Stomach (tissue), 4 donors: ENCODE data around the gene SLC24A4.

Experiments
- CTCF ChIP-seq, 7 experiments: fragments of 450-650 bp in 4 of 7; fragments of 200-600 bp in 3 of 7; sonication (generic) in 3 of 7; IDR thresholded peaks; one replicate each; pipeline ENCODE4 v1.5.1; 2016 to 2019; ENCODE audit warnings: antibody characterized with exemption in 7 of 7, control low read depth in 2 of 7, mild to moderate bottlenecking in 1 of 7
- EP300 ChIP-seq: sonication (generic); formaldehyde crosslinking; IDR thresholded peaks from one replicate; pipeline ENCODE4 v1.6.1; 2017; ENCODE audit warnings: antibody characterized with exemption
- POLR2A ChIP-seq, 4 donors: fragments of 450-650 bp; IDR thresholded peaks; one replicate each; pipeline ENCODE4 v1.6.1; 2016; ENCODE audit warnings: antibody characterized with exemption in 4 of 4, control low read depth in 2 of 4, mild to moderate bottlenecking in 1 of 4, moderate library complexity in 1 of 4
- POLR2AphosphoS5 ChIP-seq, 3 donors: sonication (generic); formaldehyde crosslinking; IDR thresholded peaks; one replicate each; pipeline ENCODE4 v1.6.1; 2016; ENCODE audit warnings: antibody characterized with exemption in 3 of 3

GRCh38 chr14:92426237-92426636, 103.3 kb downstream of the SLC24A4 start:
- TF ChIP-seq EP300 (no peak), POLR2AphosphoS5 (IDR thresholded peaks at IDR 0.05) (no peak), CTCF (IDR thresholded peaks at IDR 0.05) (no peak), POLR2A (IDR thresholded peaks at IDR 0.05) (no peak)
